ENCODE measurements around the gene IGF1.

DNA sequence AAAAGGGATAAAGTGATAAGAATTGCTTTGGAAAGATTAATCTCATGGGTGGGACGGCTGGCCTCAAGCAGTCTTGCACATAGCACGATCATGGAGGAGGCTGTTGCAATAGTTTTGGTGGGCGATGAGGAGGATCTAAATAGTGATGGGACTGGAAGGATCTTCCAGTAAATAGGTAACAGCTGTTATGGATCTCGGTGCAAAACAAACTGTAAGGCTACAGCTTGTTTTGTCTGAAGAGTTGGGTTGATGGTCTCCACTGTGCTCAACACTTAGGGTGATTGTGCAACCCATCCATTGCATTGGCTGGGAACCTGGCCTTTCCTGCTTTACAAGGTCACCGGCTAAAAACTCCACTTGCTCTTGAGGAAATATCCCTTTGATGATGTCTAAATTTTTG lies 21.0 kb downstream of the IGF1 start:
- TF ChIP-seq, protein P1, sequence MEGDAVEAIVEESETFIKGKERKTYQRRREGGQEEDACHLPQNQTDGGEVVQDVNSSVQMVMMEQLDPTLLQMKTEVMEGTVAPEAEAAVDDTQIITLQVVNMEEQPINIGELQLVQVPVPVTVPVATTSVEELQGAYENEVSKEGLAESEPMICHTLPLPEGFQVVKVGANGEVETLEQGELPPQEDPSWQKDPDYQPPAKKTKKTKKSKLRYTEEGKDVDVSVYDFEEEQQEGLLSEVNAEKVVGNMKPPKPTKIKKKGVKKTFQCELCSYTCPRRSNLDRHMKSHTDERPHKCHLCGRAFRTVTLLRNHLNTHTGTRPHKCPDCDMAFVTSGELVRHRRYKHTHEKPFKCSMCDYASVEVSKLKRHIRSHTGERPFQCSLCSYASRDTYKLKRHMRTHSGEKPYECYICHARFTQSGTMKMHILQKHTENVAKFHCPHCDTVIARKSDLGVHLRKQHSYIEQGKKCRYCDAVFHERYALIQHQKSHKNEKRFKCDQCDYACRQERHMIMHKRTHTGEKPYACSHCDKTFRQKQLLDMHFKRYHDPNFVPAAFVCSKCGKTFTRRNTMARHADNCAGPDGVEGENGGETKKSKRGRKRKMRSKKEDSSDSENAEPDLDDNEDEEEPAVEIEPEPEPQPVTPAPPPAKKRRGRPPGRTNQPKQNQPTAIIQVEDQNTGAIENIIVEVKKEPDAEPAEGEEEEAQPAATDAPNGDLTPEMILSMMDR (IDR thresholded peaks at IDR 0.05; ENCODE audit: borderline replicate concordance, extremely low read depth, low read length, poor library complexity, severe bottlenecking): no peak
- TF ChIP-seq EZH2 (IDR thresholded peaks at IDR 0.05; ENCODE audit: borderline replicate concordance, low read depth, low read length, severe bottlenecking): no peak

Measured in DND-41 (cell line).